ENCODE data around the gene OR13C9. TPM values are rescaled to one million over a fixed set of nuclear protein-coding genes. Genes with fewer than 3 reads are reported as not detected.

The OR13C9 gene
- total and polyA plus RNA-seq, 2 donors (not counting 3 experiments of a cell fraction or from before 2014, with no cell fraction given), result not detected

DNA sequence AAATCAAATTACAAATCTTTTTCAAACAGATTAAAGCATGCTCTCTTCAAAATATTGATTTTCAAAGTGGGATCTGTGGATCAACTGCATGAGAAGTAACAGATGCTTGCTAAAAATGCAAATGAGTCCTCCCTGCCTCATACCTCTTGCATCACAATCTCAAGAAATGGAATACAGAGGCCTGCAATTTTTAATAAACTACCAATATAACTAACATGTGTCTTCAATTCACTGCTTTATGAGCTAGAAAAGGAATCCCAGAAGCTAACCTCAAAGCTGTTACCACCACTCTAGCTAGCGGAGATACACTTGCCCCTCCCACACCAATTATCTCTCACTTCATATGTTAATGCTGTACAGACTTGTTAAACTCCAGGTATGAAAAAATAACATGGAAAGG, 28.4 kb downstream of the OR13C9 start:
- Histone ChIP-seq H2AFZ (ENCODE audit: low read depth, low read length) (no peak overlapping the region), H4K20me1 (replicated peaks; ENCODE audit: control insufficient read depth, extremely low read depth, insufficient read depth, low read length) (no peaks in the 10 kb centered on the region), H3K9me1 (replicated peaks; ENCODE audit: control insufficient read depth, extremely low read depth, insufficient read depth, low read length) (no peaks in the 10 kb centered on the region), H3K4me2 (ENCODE audit: insufficient read depth, low read length) (no peak overlapping the region), H3K9me3 (replicated peaks; ENCODE audit: control insufficient read depth, insufficient read depth, low read length) (no peaks in the 10 kb centered on the region), H3K27ac (ENCODE audit: insufficient read depth, low read depth, low read length) (no peak overlapping the region), H3K27me3 (ENCODE audit: control insufficient read depth in 2 of 2, insufficient read depth in 2 of 2, low read length in 2 of 2) (no peaks in the 10 kb centered on the region), H3K79me2 (ENCODE audit: control insufficient read depth, insufficient read depth, low read length) (no peaks in the 10 kb centered on the region), H3K4me3 (replicated peaks in 1 of 3; ENCODE audit: insufficient read depth in 1 of 3, low read depth in 1 of 3, low read length in 3 of 3) (no peak overlapping the region), H3K36me3 (ENCODE audit: control insufficient read depth in 2 of 2, extremely low read depth in 1 of 2, insufficient read depth in 2 of 2, low read length in 2 of 2) (no peaks in the 10 kb centered on the region), H3K4me1 (ENCODE audit: control insufficient read depth, extremely low read depth, insufficient read depth, low read length) (no peaks in the 10 kb centered on the region), H3K9ac (replicated peaks; ENCODE audit: extremely low read depth, insufficient read depth, low read length) (no peak overlapping the region)
- dilution Hi-C loops (cut with MboI; ENCODE audit: extremely low pct_ligation_motif_present, low sequenced_read_pairs), result no loop called here
- TF ChIP-seq POLR2AphosphoS5 (IDR thresholded peaks at IDR 0.05; ENCODE audit: insufficient read depth, low read depth, low read length), result no peak
- TF ChIP-seq EZH2 (IDR thresholded peaks at IDR 0.05; ENCODE audit: borderline replicate concordance, low read depth, low read length, severe bottlenecking), result no peak
- no TSS peak for BruUV-seq (replicated peaks)
- POLR2A ChIA-PET, result no interaction called here
- CTCF ChIA-PET, result no interaction called here
- DNase-seq (ENCODE audit: low read depth, low spot score), result no peak
- intact Hi-C loops (cut with micrococcal nuclease), result no loop called here
- FAIRE-seq, result no peak

DNA sequence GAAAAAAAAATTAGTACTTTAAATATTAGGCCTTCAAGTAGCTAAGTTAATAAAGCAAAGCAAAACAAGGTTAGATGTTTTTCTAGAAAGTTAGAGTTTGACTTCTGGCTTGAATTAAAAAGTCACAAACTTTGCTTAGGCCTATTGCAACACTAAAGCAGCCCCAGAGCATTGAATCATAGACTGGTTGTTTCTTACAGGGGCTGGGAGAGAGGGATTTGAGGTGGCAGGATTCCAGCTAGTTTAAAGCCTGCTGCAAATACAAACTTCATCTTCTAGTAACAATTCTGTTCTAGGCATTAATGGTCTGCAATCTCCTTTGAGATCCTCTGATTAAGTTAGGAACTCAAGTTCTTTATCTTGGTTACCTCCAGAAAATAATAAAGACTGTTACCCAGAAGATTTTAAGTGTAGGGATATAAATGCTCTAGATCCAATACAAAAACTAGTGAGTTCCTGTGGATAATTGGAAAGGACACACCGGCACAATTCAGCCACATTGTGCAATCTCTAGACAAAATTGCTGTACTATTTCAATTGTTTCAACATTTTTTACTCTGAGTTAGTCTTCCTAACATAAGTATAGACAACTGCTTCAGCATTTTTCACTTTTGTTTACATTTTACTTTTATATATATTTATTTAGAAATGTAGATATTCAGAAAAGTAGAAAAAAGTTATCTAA, 31.4 kb downstream of the OR13C9 start:
- no peaks in the 10 kb centered on the region for H3K36me3 ChIP-seq (ENCODE audit: control insufficient read depth in 2 of 2, extremely low read depth in 1 of 2, insufficient read depth in 2 of 2, low read length in 2 of 2)
- TF ChIP-seq MYC (IDR thresholded peaks at IDR 0.05; ENCODE audit: low read depth, low read length), result no peak
- TF ChIP-seq, protein P1, sequence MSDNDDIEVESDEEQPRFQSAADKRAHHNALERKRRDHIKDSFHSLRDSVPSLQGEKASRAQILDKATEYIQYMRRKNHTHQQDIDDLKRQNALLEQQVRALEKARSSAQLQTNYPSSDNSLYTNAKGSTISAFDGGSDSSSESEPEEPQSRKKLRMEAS (IDR thresholded peaks at IDR 0.05; ENCODE audit: insufficient read depth, insufficient read length), result no peak
- TF ChIP-seq EZH2 (IDR thresholded peaks at IDR 0.05; ENCODE audit: borderline replicate concordance, low read depth, low read length, severe bottlenecking), result no peak
- TF ChIP-seq FOS (IDR thresholded peaks at IDR 0.05; ENCODE audit: borderline replicate concordance, insufficient read depth, low read length), result no peak
- TF ChIP-seq, protein P2, sequence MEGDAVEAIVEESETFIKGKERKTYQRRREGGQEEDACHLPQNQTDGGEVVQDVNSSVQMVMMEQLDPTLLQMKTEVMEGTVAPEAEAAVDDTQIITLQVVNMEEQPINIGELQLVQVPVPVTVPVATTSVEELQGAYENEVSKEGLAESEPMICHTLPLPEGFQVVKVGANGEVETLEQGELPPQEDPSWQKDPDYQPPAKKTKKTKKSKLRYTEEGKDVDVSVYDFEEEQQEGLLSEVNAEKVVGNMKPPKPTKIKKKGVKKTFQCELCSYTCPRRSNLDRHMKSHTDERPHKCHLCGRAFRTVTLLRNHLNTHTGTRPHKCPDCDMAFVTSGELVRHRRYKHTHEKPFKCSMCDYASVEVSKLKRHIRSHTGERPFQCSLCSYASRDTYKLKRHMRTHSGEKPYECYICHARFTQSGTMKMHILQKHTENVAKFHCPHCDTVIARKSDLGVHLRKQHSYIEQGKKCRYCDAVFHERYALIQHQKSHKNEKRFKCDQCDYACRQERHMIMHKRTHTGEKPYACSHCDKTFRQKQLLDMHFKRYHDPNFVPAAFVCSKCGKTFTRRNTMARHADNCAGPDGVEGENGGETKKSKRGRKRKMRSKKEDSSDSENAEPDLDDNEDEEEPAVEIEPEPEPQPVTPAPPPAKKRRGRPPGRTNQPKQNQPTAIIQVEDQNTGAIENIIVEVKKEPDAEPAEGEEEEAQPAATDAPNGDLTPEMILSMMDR (IDR thresholded peaks at IDR 0.05; ENCODE audit: extremely low read depth in 1 of 2, insufficient read depth in 1 of 2, low read depth in 1 of 2, low read length in 2 of 2), result no peak
- TF ChIP-seq POLR2AphosphoS5 (IDR thresholded peaks at IDR 0.05; ENCODE audit: insufficient read depth, low read depth, low read length), result no peak
- TF ChIP-seq JUN (IDR thresholded peaks at IDR 0.05; ENCODE audit: borderline replicate concordance, insufficient read depth, insufficient read length, low read depth), result no peak
- TF ChIP-seq GATA2 (IDR thresholded peaks at IDR 0.05; ENCODE audit: insufficient read depth, insufficient read length, low read depth, low read length), result no peak
- TF ChIP-seq POLR2A (IDR thresholded peaks at IDR 0.05; ENCODE audit: low read depth, low read length), result no peak
- dilution Hi-C loops (cut with MboI; ENCODE audit: extremely low pct_ligation_motif_present, low sequenced_read_pairs) (no loop called here), intact Hi-C loops (cut with micrococcal nuclease) (no loop called here)
- H3K4me2 ChIP-seq (ENCODE audit: insufficient read depth, low read length), result no peak overlapping the region
- FAIRE-seq (no peak), DNase-seq (ENCODE audit: low read depth, low spot score) (no peak)
- no peaks in the 10 kb centered on the region for H4K20me1 ChIP-seq (replicated peaks; ENCODE audit: control insufficient read depth, extremely low read depth, insufficient read depth, low read length)
- H3K9me3 ChIP-seq (replicated peaks; ENCODE audit: control insufficient read depth, insufficient read depth, low read length), result no peaks in the 10 kb centered on the region
- H3K9ac ChIP-seq (replicated peaks; ENCODE audit: extremely low read depth, insufficient read depth, low read length), result no peak overlapping the region
- no TSS peak for BruUV-seq (replicated peaks)
- ChIA-PET POLR2A (no interaction called here), CTCF (no interaction called here)
- no peaks in the 10 kb centered on the region for H3K79me2 ChIP-seq (ENCODE audit: control insufficient read depth, insufficient read depth, low read length)
- no peak overlapping the region for H3K4me3 ChIP-seq (replicated peaks in 1 of 3; ENCODE audit: insufficient read depth in 1 of 3, low read depth in 1 of 3, low read length in 3 of 3)
- no peaks in the 10 kb centered on the region for H3K4me1 ChIP-seq (ENCODE audit: control insufficient read depth, extremely low read depth, insufficient read depth, low read length)
- no peak overlapping the region for H2AFZ ChIP-seq (ENCODE audit: low read depth, low read length)
- H3K27me3 ChIP-seq (ENCODE audit: control insufficient read depth in 2 of 2, insufficient read depth in 2 of 2, low read length in 2 of 2), result no peaks in the 10 kb centered on the region
- no peak overlapping the region for H3K27ac ChIP-seq (ENCODE audit: insufficient read depth, low read depth, low read length)
- no peaks in the 10 kb centered on the region for H3K9me1 ChIP-seq (replicated peaks; ENCODE audit: control insufficient read depth, extremely low read depth, insufficient read depth, low read length)

Measured in endothelial cell of umbilical vein (primary cell).